HepG2 (cell line): ENCODE measurements around the gene FSD1. TPM values are rescaled to one million over a fixed set of nuclear protein-coding genes. Genes with fewer than 3 reads are reported as not detected.

Experiments
- ATAC-seq: fragments of 200-7000 bp; cut with Tn5 transposase; 3 replicates; pipeline ENCODE4 v1.9.1; 2020; ENCODE audit warnings: mild to moderate bottlenecking, moderate library complexity
- BruUV-seq: library from RNA; stranded (reverse); fragments of 400-500 nt; replicated peaks from 2 replicates; lab custom pipeline; 2021; lab: Mats Ljungman, UMichigan
- CTCF ChIA-PET: fragments of 300-600 bp; formaldehyde crosslinking; extraction: SDS; loops from one replicate; lab custom pipeline; 2021; ENCODE audit warnings: low total read pairs, inconsistent platforms, low intra/inter-chr PET ratio; lab: Yijun Ruan, JAX
- POLR2A ChIA-PET: fragments of 350-600 bp; sonication (Branson Sonifier 250); formaldehyde crosslinking; loops from one replicate; lab custom pipeline; 2020; ENCODE audit warnings: antibody characterized with exemption, inconsistent platforms; lab: Yijun Ruan, JAX
- DNase-seq: peaks from one replicate; pipeline ENCODE4 v3.0.0-alpha.2; 2015; ENCODE audit warnings: low spot score
- FAIRE-seq: peaks from 3 replicates; lab custom pipeline; 2011; peaks lifted over from hg19 to GRCh38; lab: Jason Lieb, UNC
- H2AFZ ChIP-seq: one replicate; pipeline ENCODE4 v1.6.1; 2011; ENCODE audit warnings: low read length, inconsistent platforms
- H3K27ac ChIP-seq: fragments of 300-600 bp; 3 replicates; pipeline ENCODE4 v1.8.0; 2011; ENCODE audit warnings: mixed run types, mild to moderate bottlenecking, mixed read lengths, low read length, inconsistent platforms; ENCODE audit not compliant: insufficient read depth; ENCODE audit errors: extremely low read length
- H3K27me3 ChIP-seq, 2 experiments: fragments of 200-600 bp in 1 of 2; 2 replicates in 1 of 2; 3 replicates in 1 of 2; pipeline versions ENCODE4 v1.6.0 to v1.8.0; 2011; ENCODE audit warnings: low read length in 2 of 2, mild to moderate bottlenecking in 2 of 2, moderate library complexity in 2 of 2, inconsistent platforms in 1 of 2; ENCODE audit not compliant: insufficient read depth in 2 of 2, control insufficient read depth in 1 of 2
- H3K36me3 ChIP-seq, 2 experiments: fragments of 200-600 bp in 1 of 2; replicated peaks in 1 of 2; 2 replicates in 1 of 2; 3 replicates in 1 of 2; pipeline versions ENCODE4 v1.5.1 to v1.8.0; 2011; ENCODE audit warnings: low read length in 2 of 2, inconsistent platforms in 1 of 2; ENCODE audit not compliant: insufficient read depth in 2 of 2, control insufficient read depth in 1 of 2
- H3K4me1 ChIP-seq: 2 replicates; pipeline ENCODE4 v1.5.1; 2012; ENCODE audit warnings: low read length, inconsistent platforms; ENCODE audit not compliant: insufficient read depth
- H3K4me2 ChIP-seq: 2 replicates; pipeline ENCODE4 v1.6.0; 2011; ENCODE audit warnings: low read depth, low read length, inconsistent platforms
- H3K4me3 ChIP-seq, 3 experiments: fragments of 200-600 bp in 1 of 3; sonication (generic), shearing (Covaris generic) in 1 of 3; replicated peaks in 1 of 3; 2 replicates each; pipeline ENCODE4 v1.5.1; 2011 to 2016; ENCODE audit warnings: low read length in 3 of 3, inconsistent platforms in 2 of 3, low read depth in 2 of 3, mild to moderate bottlenecking in 2 of 3, control low read depth in 1 of 3, mixed read lengths in 1 of 3; ENCODE audit not compliant: insufficient read depth in 1 of 3
- H3K79me2 ChIP-seq: one replicate; pipeline ENCODE4 v1.6.1; 2011; ENCODE audit warnings: low read length, inconsistent platforms; ENCODE audit not compliant: insufficient read depth
- H3K9ac ChIP-seq: 2 replicates; pipeline ENCODE4 v1.6.0; 2011; ENCODE audit warnings: mild to moderate bottlenecking, low read depth, low read length, inconsistent platforms; ENCODE audit not compliant: insufficient read depth
- H3K9me3 ChIP-seq: 2 replicates; pipeline ENCODE4 v1.5.1; 2012; ENCODE audit warnings: mild to moderate bottlenecking, low read length
- H4K20me1 ChIP-seq: 2 replicates; pipeline ENCODE4 v1.6.0; 2011; ENCODE audit warnings: inconsistent platforms, mild to moderate bottlenecking, low read length, moderate library complexity; ENCODE audit not compliant: insufficient read depth
- AGO1 ChIP-seq: fragments of 200-400 bp; formaldehyde crosslinking; IDR thresholded peaks from 2 replicates; pipeline ENCODE4 v1.6.1; 2017; ENCODE audit warnings: mild to moderate bottlenecking, low read depth, low read length, moderate library complexity; ENCODE audit not compliant: poor library complexity, severe bottlenecking
- KLF9 ChIP-seq: IDR thresholded peaks from 2 replicates; pipeline ENCODE4 v1.6.1; 2016; ENCODE audit warnings: low read depth
- MTF2 ChIP-seq: sonication (generic); formaldehyde crosslinking; IDR thresholded peaks from 2 replicates; pipeline ENCODE4 v1.5.0; 2020; ENCODE audit warnings: missing genetic modification reagents, borderline replicate concordance
- PATZ1 ChIP-seq: sonication (generic); formaldehyde crosslinking; IDR thresholded peaks from 2 replicates; pipeline ENCODE4 v1.4.0; 2020; ENCODE audit warnings: missing genetic modification reagents
- PAXIP1 ChIP-seq: sonication (generic); formaldehyde crosslinking; conservative IDR thresholded peaks from 2 replicates; pipeline ENCODE4 v1.4.0; 2020; ENCODE audit warnings: mild to moderate bottlenecking, missing genetic modification reagents, moderate library complexity
- POLR2A ChIP-seq, 2 experiments: IDR thresholded peaks; 2 replicates each; pipeline ENCODE4 v1.6.1; 2011; ENCODE audit warnings: low read depth in 2 of 2, low read length in 2 of 2, mild to moderate bottlenecking in 1 of 2, moderate library complexity in 1 of 2; ENCODE audit not compliant: insufficient read depth in 1 of 2
- TEAD3 ChIP-seq: optimal IDR thresholded peaks from 2 replicates; pipeline ENCODE3; 2016; ENCODE audit warnings: borderline replicate concordance
- TP53 ChIP-seq: sonication (generic); formaldehyde crosslinking; conservative IDR thresholded peaks from 2 replicates; pipeline ENCODE4 v1.4.0; 2020; ENCODE audit warnings: missing genetic modification reagents
- TSC22D2 ChIP-seq: sonication (generic); formaldehyde crosslinking; IDR thresholded peaks from 2 replicates; pipeline ENCODE4 v1.5.1; 2020; ENCODE audit warnings: missing genetic modification reagents, mild to moderate bottlenecking, borderline replicate concordance
- ZNF143 ChIP-seq: sonication (generic); formaldehyde crosslinking; IDR thresholded peaks from 2 replicates; pipeline ENCODE4 v1.4.0; 2020; ENCODE audit warnings: missing genetic modification reagents
- ZNF18 ChIP-seq: sonication (generic); formaldehyde crosslinking; IDR thresholded peaks from 2 replicates; pipeline ENCODE4 v1.8.0; 2022; ENCODE audit warnings: mild to moderate bottlenecking, missing genetic modification reagents; ENCODE audit not compliant: insufficient replicate concordance
- ZNF335 ChIP-seq: sonication (generic); formaldehyde crosslinking; IDR thresholded peaks from 2 replicates; pipeline ENCODE4 v1.4.0; 2020; ENCODE audit warnings: missing genetic modification reagents
- ZNF556 ChIP-seq: sonication (generic); formaldehyde crosslinking; IDR thresholded peaks from 2 replicates; pipeline ENCODE4 v1.4.0; 2020; ENCODE audit warnings: mild to moderate bottlenecking, missing genetic modification reagents, borderline replicate concordance
- ZNF576 ChIP-seq: sonication (generic); formaldehyde crosslinking; IDR thresholded peaks from 2 replicates; pipeline ENCODE4 v1.4.0; 2020; ENCODE audit warnings: mild to moderate bottlenecking, missing genetic modification reagents
- ZNF678 ChIP-seq: sonication (generic); formaldehyde crosslinking; IDR thresholded peaks from 2 replicates; pipeline ENCODE4 v1.4.0; 2020; ENCODE audit warnings: mild to moderate bottlenecking, missing genetic modification reagents
- ZUFSP ChIP-seq: sonication (generic); formaldehyde crosslinking; IDR thresholded peaks from 2 replicates; pipeline ENCODE4 v1.9.0; 2021; ENCODE audit warnings: missing genetic modification reagents, mild to moderate bottlenecking, borderline replicate concordance
- WGBS: methylation state at CpG from one replicate; pipeline ENCODE4 v1.1.6; 2017; ENCODE audit warnings: low lambda C conversion rate; 5-methylcytosine and 5-hydroxymethylcytosine counted together
- in situ Hi-C: cut with HindIII; loops from 2 replicates; pipeline ENCODE4 v1.10.0; 2017; ENCODE audit warnings: low pct_unique_long_range_greater_than_20kb; ENCODE audit not compliant: extremely low pct_ligation_motif_present
- intact Hi-C: fragments of 100-400 bp; cut with micrococcal nuclease; formaldehyde crosslinking; loops from one replicate; pipeline ENCODE4 v1.10.0; 2022; ENCODE audit not compliant: unreplicated experiment
- polyA plus RNA-seq, 8 experiments: library from polyadenylated mRNA; depleted of rRNA in 3 of 8; stranded (reverse) in 7 of 8; unstranded in 1 of 8; fragments of >200 nt; fragmentation: Illumina TruSeq in 4 of 8; extraction: Trizol in 4 of 8; gene quantifications; 2 replicates each; pipeline versions ENCODE4 v1.2.1 to v1.2.3, GENCODE V29; 2011 to 2016; ENCODE audit warnings: low read depth in 4 of 8, missing spikeins in 1 of 8, mixed read lengths in 1 of 8; ENCODE audit not compliant: insufficient read depth in 1 of 8
- total RNA-seq, 5 experiments: library from RNA; depleted of rRNA; stranded (reverse); fragments of >200 nt; fragmentation: Illumina TruSeq; extraction: Trizol; gene quantifications; 2 replicates each; pipeline ENCODE4 v1.2.3, GENCODE V29; 2016; ENCODE audit warnings: low read depth in 1 of 5

Gene FSD1
- total and polyA plus RNA-seq, 2 of the 13 experiments (the other 11 are each of a cell fraction or from before 2014, with no cell fraction given) = 0.29 to 0.66 TPM

- H3K9ac ChIP-seq = no peak overlapping the region
- ChIA-PET CTCF (interaction anchor here (1.1 kb wide), 1 partner anchor 35 kb away, joined by 3 read pairs; the partner anchor contains the start of gene SH3GL1), POLR2A (interaction anchor here (1.4 to 2.7 kb wide), 2 partner anchors 10 to 22 kb away, joined by 3 to 11 read pairs; partner anchors contain the start of gene MPND)
- H3K27ac ChIP-seq = no peak overlapping the region
- in situ Hi-C loops (no loop called here), intact Hi-C loops (no loop called here)
- ATAC-seq (no peak), FAIRE-seq (no peak), DNase-seq (no peak)
- H3K79me2 ChIP-seq = peaks cover 5% of the 10 kb centered on the region
- no peaks in the 10 kb centered on the region for H3K27me3 ChIP-seq
- H3K36me3 ChIP-seq = peaks cover 26 to 63% of the 10 kb centered on the region in 2 experiments; a peak in 4 of 5 replicates
- no peaks in the 10 kb centered on the region for H3K4me1 ChIP-seq
- no peaks in the 10 kb centered on the region for H4K20me1 ChIP-seq
- 97% methylated on average over 7 of the region's 16 CpGs for WGBS
- H3K4me3 ChIP-seq = no peak overlapping the region
- no peak overlapping the region for H3K4me2 ChIP-seq
- BruUV-seq = no TSS peak
- H3K9me3 ChIP-seq = no peaks in the 10 kb centered on the region
- no peak overlapping the region for H2AFZ ChIP-seq
- no peak for TF ChIP-seq ZNF556 (CRISPR knock-in tag)
- no peak for TF ChIP-seq TSC22D2 (CRISPR knock-in tag)
- TF ChIP-seq TEAD3 = no peak
- no peak for TF ChIP-seq ZNF576 (CRISPR knock-in tag)
- TF ChIP-seq ZUFSP (CRISPR knock-in tag) = no peak
- TF ChIP-seq POLR2A (IDR thresholded peaks at IDR 0.05; ENCODE audit: insufficient read depth in 1 of 2, low read depth in 2 of 2, low read length in 2 of 2) = 0 out of 4 replicates have a peak, but pooled peaks of 1 of the 2 experiments have one; percentile 33
- no peak for TF ChIP-seq MTF2
- TF ChIP-seq ZNF143 (CRISPR knock-in tag) = no peak
- no peak for TF ChIP-seq KLF9 (CRISPR knock-in tag)
- TF ChIP-seq ZNF678 = no peak
- no peak for TF ChIP-seq ZNF335 (CRISPR knock-in tag)
- no peak for TF ChIP-seq PAXIP1 (CRISPR knock-in tag)
- TF ChIP-seq AGO1 = peak; percentile 89
- TF ChIP-seq TP53 (CRISPR knock-in tag) = no peak
- no peak for TF ChIP-seq ZNF18
- no peak for TF ChIP-seq PATZ1 (CRISPR knock-in tag)
These were observed 60.9 kb downstream of the FSD1 start for GRCh38 chr19:4365341-4365740.
